ENCODE data around the gene KMO.
A peak's percentile ranks its signal among the peaks of the same experiment; 100 is the strongest.

Gene KMO

GRCh38 chr1:241532162-241532531 is at the start of gene KMO:
Gene KMO (plus strand): TSS chr1:241532378. CDS start chr1:241532445, 67 bp downstream.
- DNase-seq: no peak

- DNase-seq: no peak
These were observed 49.4 kb upstream of the KMO start for GRCh38 chr1:241482761-241483250.

GRCh38 chr1:241485145-241485544 is 47.0 kb upstream of the KMO start:
- DNase-seq: no peak

- no peak for DNase-seq
These were observed 46.6 kb upstream of the KMO start for GRCh38 chr1:241485554-241485992.

GRCh38 chr1:241488739-241489138 is 43.4 kb upstream of the KMO start:
- DNase-seq: no peak

GRCh38 chr1:241495741-241496140 is 36.4 kb upstream of the KMO start:
- no peak for DNase-seq

- DNase-seq: no peak
These were observed 32.3 kb upstream of the KMO start for GRCh38 chr1:241499910-241500309.

- DNase-seq: no peak
These were observed 28.7 kb upstream of the KMO start for GRCh38 chr1:241503444-241503843.

GRCh38 chr1:241507189-241507863 is 24.9 kb upstream of the KMO start:
- no peak for DNase-seq

GRCh38 chr1:241513378-241513777 is 18.8 kb upstream of the KMO start:
- DNase-seq: no peak

GRCh38 chr1:241518476-241519307 is 13.5 kb upstream of the KMO start:
- no peak for DNase-seq

- DNase-seq: peak; percentile 98
These were observed 12.7 kb upstream of the KMO start, which contains the start of gene FH for GRCh38 chr1:241519308-241520079. Gene FH (minus strand): TSS chr1:241519755. CDS start chr1:241519722, 33 bp downstream.

- no peak for DNase-seq
These were observed 12.1 kb upstream of the KMO start for GRCh38 chr1:241520080-241520465.

- no peak for DNase-seq
These were observed 10.5 kb upstream of the KMO start for GRCh38 chr1:241521718-241522117.

- no peak for DNase-seq
These were observed 7.2 kb upstream of the KMO start for GRCh38 chr1:241525026-241525425.

GRCh38 chr1:241527146-241527545 is 5.0 kb upstream of the KMO start:
- DNase-seq: no peak

- DNase-seq: no peak
These were observed 700 bp upstream of the KMO start for GRCh38 chr1:241531195-241532161.

- no peak for DNase-seq
These were observed 686 bp downstream of the KMO start for GRCh38 chr1:241532864-241533263.

- no peak for DNase-seq
These were observed 1.3 kb downstream of the KMO start for GRCh38 chr1:241533326-241534115.

GRCh38 chr1:241536304-241536703 is 4.1 kb downstream of the KMO start:
- DNase-seq: no peak

- no peak for DNase-seq
These were observed 4.8 kb downstream of the KMO start for GRCh38 chr1:241536969-241537368.

Measured in right hindlimb (tissue), 1 donor.